Gastrocnemius medialis (tissue), 4 donors: Measurements from ENCODE around the gene ZNF574. TPM values are rescaled to one million over a fixed set of nuclear protein-coding genes. Genes with fewer than 3 reads are reported as not detected.

ENCODE experiments used
- ATAC-seq, 2 donors: fragments of 150-250 bp; one replicate each; pipeline ENCODE4 v1.9.1; 2016
- DNase-seq, 2 donors: peaks; one replicate each; pipeline ENCODE4 v3.0.0-alpha.2; 2019
- H3K27ac ChIP-seq, 4 donors: fragments of 200-600 bp; sonication (generic); 1 replicate in 1 of 4; 2 replicates in 3 of 4; pipeline ENCODE4 v1.5.1; 2016 to 2018; ENCODE audit warnings: mild to moderate bottlenecking in 2 of 4, moderate library complexity in 1 of 4
- H3K27me3 ChIP-seq, 3 donors: fragments of 200-600 bp; sonication (generic) in 2 of 3; 1 replicate in 1 of 3; 2 replicates in 2 of 3; pipeline versions ENCODE4 v1.5.1 to v1.6.0; 2016 to 2019; ENCODE audit warnings: mild to moderate bottlenecking in 1 of 3, moderate library complexity in 1 of 3
- H3K36me3 ChIP-seq, 2 donors: fragments of 200-600 bp; sonication (generic) in 1 of 2; one replicate each; pipeline ENCODE4 v1.5.1; 2017 to 2018
- H3K4me1 ChIP-seq, 2 donors: fragments of 200-600 bp; sonication (generic) in 1 of 2; one replicate each; pipeline ENCODE4 v1.5.1; 2016 to 2017; ENCODE audit warnings: mild to moderate bottlenecking in 2 of 2
- H3K4me3 ChIP-seq, 4 donors: fragments of 200-600 bp; sonication (generic) in 3 of 4; 1 replicate in 1 of 4; 2 replicates in 3 of 4; pipeline ENCODE4 v1.5.1; 2016 to 2019; ENCODE audit warnings: mild to moderate bottlenecking in 2 of 4
- H3K9me3 ChIP-seq, 3 donors: fragments of 200-600 bp; sonication (generic) in 2 of 3; 1 replicate in 1 of 3; 2 replicates in 2 of 3; pipeline ENCODE4 v1.5.1; 2016 to 2019
- CTCF ChIP-seq, 5 experiments: fragments of 450-650 bp in 3 of 5; fragments of 200-600 bp in 2 of 5; sonication (generic) in 2 of 5; IDR thresholded peaks in 4 of 5; conservative IDR thresholded peaks in 1 of 5; 1 replicate in 4 of 5; 2 replicates in 1 of 5; pipeline ENCODE4 v1.5.1; 2016 to 2019; ENCODE audit warnings: antibody characterized with exemption in 5 of 5, mild to moderate bottlenecking in 3 of 5, moderate library complexity in 3 of 5
- POLR2A ChIP-seq, 2 donors: fragments of 450-650 bp; IDR thresholded peaks; one replicate each; pipeline ENCODE4 v1.6.1; 2017; ENCODE audit warnings: antibody characterized with exemption in 2 of 2, mild to moderate bottlenecking in 2 of 2, moderate library complexity in 2 of 2
- in situ Hi-C, 4 donors: fragments of 200-750 bp; cut with MboI; loops; one replicate each; pipeline versions ENCODE4 v1.15.0 to v1.8.0; 2017; ENCODE audit warnings: low sequenced_read_pairs in 4 of 4
- intact Hi-C: fragments of 100-400 bp; cut with DNase I; formaldehyde crosslinking; loops from one replicate; pipeline ENCODE4 v1.15.1; 2023; ENCODE audit warnings: low total_unique reads
- total RNA-seq, 4 donors: library from RNA; depleted of rRNA; stranded (reverse); fragments of >200 nt; gene quantifications; one replicate each; pipeline versions ENCODE4 v1.1.0 to v1.2.3, GENCODE V29; 2016

The ZNF574 gene
- total RNA-seq, 4 donors from 2014 or later, result 10.8 to 15.1 (median 13.8) TPM

GRCh38 chr19:42117076-42117475 is 41.1 kb downstream of the ZNF574 start:
- no peaks in the 10 kb centered on the region for H3K4me1 ChIP-seq
- H3K4me3 ChIP-seq, result no peak overlapping the region
- no peaks in the 10 kb centered on the region for H3K27me3 ChIP-seq
- no peaks in the 10 kb centered on the region for H3K9me3 ChIP-seq
- in situ Hi-C loops, result loop anchor here in 1 of 4 donors (25.0 kb wide), 1 partner anchor 220 kb away; the partner anchor contains the start of gene MEGF8
- DNase-seq, result no peak
- intact Hi-C loops, result no loop called here
- no peak overlapping the region for H3K27ac ChIP-seq
- no peak for TF ChIP-seq POLR2A (IDR thresholded peaks at IDR 0.05)
- no peak for TF ChIP-seq CTCF (IDR thresholded peaks at IDR 0.05 in 4 of 5, conservative IDR thresholded peaks at IDR 0.05 in 1 of 5)
- no peak for ATAC-seq
- no peaks in the 10 kb centered on the region for H3K36me3 ChIP-seq

GRCh38 chr19:42120276-42120980 is 44.5 kb downstream of the ZNF574 start:
- DNase-seq (no peak), ATAC-seq (no peak)
- Histone ChIP-seq H3K4me3 (no peak overlapping the region), H3K27me3 (peaks cover 0 to 1% (median 0%) of the 10 kb centered on the region in 3 donors), H3K4me1 (no peaks in the 10 kb centered on the region), H3K27ac (no peak overlapping the region), H3K9me3 (no peaks in the 10 kb centered on the region), H3K36me3 (no peaks in the 10 kb centered on the region)
- TF ChIP-seq POLR2A (IDR thresholded peaks at IDR 0.05) (no peak), CTCF (IDR thresholded peaks at IDR 0.05 in 4 of 5, conservative IDR thresholded peaks at IDR 0.05 in 1 of 5) (no peak)
- in situ Hi-C loops, result loop anchor here in 1 of 4 donors (25.0 kb wide), 1 partner anchor 217 kb away; the partner anchor contains the start of gene MEGF8
- intact Hi-C loops, result no loop called here

- TF ChIP-seq POLR2A (IDR thresholded peaks at IDR 0.05) (no peak), CTCF (IDR thresholded peaks at IDR 0.05 in 4 of 5, conservative IDR thresholded peaks at IDR 0.05 in 1 of 5) (no peak)
- ATAC-seq, result no peak
- in situ Hi-C loops, result loop anchor here in 1 of 4 donors (25.0 kb wide), 1 partner anchor 216 kb away; the partner anchor contains the start of gene MEGF8
These were observed 45.2 kb downstream of the ZNF574 start for GRCh38 chr19:42121036-42121621.

GRCh38 chr19:42121656-42122069 is 45.7 kb downstream of the ZNF574 start:
- no peak overlapping the region for H3K4me3 ChIP-seq
- in situ Hi-C loops (loop anchor here in 1 of 4 donors (25.0 kb wide), 1 partner anchor 216 kb away; the partner anchor contains the start of gene MEGF8), intact Hi-C loops (no loop called here)
- no peaks in the 10 kb centered on the region for H3K36me3 ChIP-seq
- ATAC-seq (no peak), DNase-seq (peak in 1 of 2 donors; percentile 39)
- peaks cover 0 to 4% (median 0%) of the 10 kb centered on the region in 3 donors for H3K27me3 ChIP-seq
- H3K9me3 ChIP-seq, result no peaks in the 10 kb centered on the region
- no peaks in the 10 kb centered on the region for H3K4me1 ChIP-seq
- no peak for TF ChIP-seq POLR2A (IDR thresholded peaks at IDR 0.05)
- TF ChIP-seq CTCF (IDR thresholded peaks at IDR 0.05 in 4 of 5, conservative IDR thresholded peaks at IDR 0.05 in 1 of 5), result no peak
- no peak overlapping the region for H3K27ac ChIP-seq

More at GRCh38 chr19:42121036-42121621, 45.2 kb downstream of the ZNF574 start:
- intact Hi-C loops, result no loop called here
- Histone ChIP-seq H3K27ac (no peak overlapping the region), H3K9me3 (no peaks in the 10 kb centered on the region), H3K4me1 (no peaks in the 10 kb centered on the region), H3K27me3 (peaks cover 0 to 4% (median 0%) of the 10 kb centered on the region in 3 donors), H3K36me3 (no peaks in the 10 kb centered on the region), H3K4me3 (no peak overlapping the region)
- no peak for DNase-seq
